ENCODE data around the gene IFT74.

Gene IFT74

DNA sequence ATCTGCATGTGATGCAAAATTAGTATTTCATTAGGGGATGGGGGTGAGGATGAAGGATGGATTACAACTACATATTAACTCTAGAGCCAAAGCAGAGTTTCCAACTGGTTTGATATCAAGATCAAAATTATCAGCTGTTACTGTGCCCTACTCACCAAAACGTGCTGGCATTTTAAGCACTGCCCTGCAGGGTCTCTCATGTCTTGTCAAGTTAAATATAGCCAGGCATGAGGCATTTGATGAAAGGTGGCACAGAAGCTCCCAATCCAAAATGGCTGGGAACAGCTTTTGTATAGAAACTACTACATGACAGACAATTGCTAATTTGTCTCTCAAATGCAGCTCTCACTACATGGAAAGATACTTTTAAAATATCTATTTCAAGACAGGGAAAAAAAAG lies 36.5 kb upstream of the IFT74 start:
- no peak overlapping the region for H3K27ac ChIP-seq (ENCODE audit: extremely low read depth, low read depth, low read length)
- CTCF ChIA-PET, result no interaction called here
- peaks cover 26 to 90% of the 10 kb centered on the region in 2 experiments for H3K36me3 ChIP-seq (ENCODE audit: control insufficient read depth in 2 of 2, insufficient read depth in 1 of 2, low read length in 2 of 2)
- no peak for TF ChIP-seq ZNF426 (tag by site-specific recombination; IDR thresholded peaks at IDR 0.05)
- TF ChIP-seq ZNF654 (tag by site-specific recombination; IDR thresholded peaks at IDR 0.05; ENCODE audit: low read depth), result no peak
- TF ChIP-seq ZNF10 (tag by site-specific recombination; IDR thresholded peaks at IDR 0.05), result no peak
- no peak for TF ChIP-seq ZNF704 (tag by site-specific recombination; IDR thresholded peaks at IDR 0.05)
- TF ChIP-seq ZNF544 (tag by site-specific recombination; IDR thresholded peaks at IDR 0.05), result no peak
- H3K9me3 ChIP-seq (ENCODE audit: control insufficient read depth, insufficient read depth, low read depth, low read length), result no peaks in the 10 kb centered on the region
- H3K4me3 ChIP-seq (ENCODE audit: low read depth, low read length), result no peak overlapping the region
- H3K4me1 ChIP-seq (ENCODE audit: control insufficient read depth, insufficient read depth, low read length), result no peaks in the 10 kb centered on the region
- POLR2A ChIA-PET, result interaction anchor here (1.2 kb wide), 1 partner anchor 36 kb away, joined by 3 read pairs; no protein-coding TSS in a partner anchor

GRCh38 chr9:26925609-26926008 lies 30.6 kb upstream of the IFT74 start:
- POLR2A ChIA-PET, result no interaction called here
- H3K9me3 ChIP-seq (ENCODE audit: control insufficient read depth, insufficient read depth, low read depth, low read length), result no peaks in the 10 kb centered on the region
- CTCF ChIA-PET, result interaction anchor here (0.5 kb wide), 1 partner anchor 340 kb away, joined by 3 read pairs; no protein-coding TSS in a partner anchor
- H3K4me3 ChIP-seq (ENCODE audit: low read depth, low read length), result no peak overlapping the region
- no peak overlapping the region for H3K27ac ChIP-seq (ENCODE audit: extremely low read depth, low read depth, low read length)
- no peaks in the 10 kb centered on the region for H3K4me1 ChIP-seq (ENCODE audit: control insufficient read depth, insufficient read depth, low read length)
- peaks cover 42 to 77% of the 10 kb centered on the region in 2 experiments for H3K36me3 ChIP-seq (ENCODE audit: control insufficient read depth in 2 of 2, insufficient read depth in 1 of 2, low read length in 2 of 2)
- TF ChIP-seq ZBTB17 (tag by site-specific recombination; IDR thresholded peaks at IDR 0.05) (no peak), ZNF350 (tag by site-specific recombination; IDR thresholded peaks at IDR 0.05) (no peak), ZNF510 (tag by site-specific recombination; IDR thresholded peaks at IDR 0.05; ENCODE audit: insufficient replicate concordance) (no peak)

DNA sequence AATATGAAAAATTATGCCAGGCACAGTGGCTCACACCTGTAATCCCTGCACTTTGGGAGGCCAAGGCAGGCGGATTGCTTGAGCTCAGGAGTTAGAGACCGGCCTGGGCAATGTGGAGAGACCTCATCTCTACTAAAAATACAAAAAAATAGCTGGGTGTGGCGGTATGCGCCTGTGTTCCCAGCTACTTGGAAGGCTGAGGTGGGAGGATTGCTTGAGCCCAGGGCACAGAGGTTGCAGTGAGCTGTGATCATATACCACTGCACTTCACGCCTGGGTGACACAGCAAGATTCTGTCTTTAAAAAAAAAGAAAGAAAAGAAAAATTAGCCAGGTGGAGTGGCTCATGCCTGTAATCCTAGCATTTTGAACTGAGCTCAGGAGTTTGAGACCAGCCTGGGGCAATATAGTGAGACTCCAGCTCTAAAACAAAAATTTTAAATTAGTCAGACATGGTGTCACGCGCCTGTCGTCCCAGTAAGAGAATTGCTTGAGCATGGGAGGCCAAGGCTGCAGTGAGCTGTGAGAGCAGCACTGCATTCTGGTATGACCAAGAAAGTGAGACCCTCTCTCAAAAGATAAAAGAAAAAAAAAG lies 27.2 kb upstream of the IFT74 start:
- Histone ChIP-seq H3K4me3 (ENCODE audit: low read depth, low read length) (no peak overlapping the region), H3K4me1 (ENCODE audit: control insufficient read depth, insufficient read depth, low read length) (no peaks in the 10 kb centered on the region), H3K27ac (ENCODE audit: extremely low read depth, low read depth, low read length) (no peak overlapping the region), H3K9me3 (ENCODE audit: control insufficient read depth, insufficient read depth, low read depth, low read length) (no peaks in the 10 kb centered on the region), H3K36me3 (ENCODE audit: control insufficient read depth in 2 of 2, insufficient read depth in 1 of 2, low read length in 2 of 2) (peaks cover 27 to 55% of the 10 kb centered on the region in 2 experiments)
- POLR2A ChIA-PET, result interaction anchor here (0.9 kb wide), 1 partner anchor 18 kb away, joined by 3 read pairs; the partner anchor contains the start of gene PLAA
- TF ChIP-seq ZNF791 (tag by site-specific recombination; IDR thresholded peaks at IDR 0.05) (no peak), CTCF (tag by site-specific recombination; IDR thresholded peaks at IDR 0.05) (no peak), ZNF830 (tag by site-specific recombination; IDR thresholded peaks at IDR 0.05; ENCODE audit: low read depth) (no peak), ZNF16 (tag by site-specific recombination; IDR thresholded peaks at IDR 0.05; ENCODE audit: low read depth) (no peak), WT1 (tag by site-specific recombination; IDR thresholded peaks at IDR 0.05) (no peak), MEIS1 (CRISPR knock-in tag; IDR thresholded peaks at IDR 0.05; ENCODE audit: borderline replicate concordance) (no peak), ZNF555 (tag by site-specific recombination; conservative IDR thresholded peaks at IDR 0.05) (no peak), FEZF1 (tag by site-specific recombination; IDR thresholded peaks at IDR 0.05) (no peak), ZNF571 (tag by site-specific recombination; IDR thresholded peaks at IDR 0.05) (no peak), ZNF350 (tag by site-specific recombination; IDR thresholded peaks at IDR 0.05) (no peak), ZBTB17 (tag by site-specific recombination; IDR thresholded peaks at IDR 0.05) (no peak), SP7 (tag by site-specific recombination; IDR thresholded peaks at IDR 0.05) (no peak), GFI1B (tag by site-specific recombination; IDR thresholded peaks at IDR 0.05) (no peak), ZNF354C (tag by site-specific recombination; IDR thresholded peaks at IDR 0.05; ENCODE audit: borderline replicate concordance, low read depth) (no peak), HOXC10 (CRISPR knock-in tag; IDR thresholded peaks at IDR 0.05) (no peak), ZNF2 (tag by site-specific recombination; IDR thresholded peaks at IDR 0.05) (no peak)
- TF ChIP-seq, protein P1, sequence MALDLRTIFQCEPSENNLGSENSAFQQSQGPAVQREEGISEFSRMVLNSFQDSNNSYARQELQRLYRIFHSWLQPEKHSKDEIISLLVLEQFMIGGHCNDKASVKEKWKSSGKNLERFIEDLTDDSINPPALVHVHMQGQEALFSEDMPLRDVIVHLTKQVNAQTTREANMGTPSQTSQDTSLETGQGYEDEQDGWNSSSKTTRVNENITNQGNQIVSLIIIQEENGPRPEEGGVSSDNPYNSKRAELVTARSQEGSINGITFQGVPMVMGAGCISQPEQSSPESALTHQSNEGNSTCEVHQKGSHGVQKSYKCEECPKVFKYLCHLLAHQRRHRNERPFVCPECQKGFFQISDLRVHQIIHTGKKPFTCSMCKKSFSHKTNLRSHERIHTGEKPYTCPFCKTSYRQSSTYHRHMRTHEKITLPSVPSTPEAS (tag by site-specific recombination; IDR thresholded peaks at IDR 0.05), result no peak
- TF ChIP-seq, protein P2, sequence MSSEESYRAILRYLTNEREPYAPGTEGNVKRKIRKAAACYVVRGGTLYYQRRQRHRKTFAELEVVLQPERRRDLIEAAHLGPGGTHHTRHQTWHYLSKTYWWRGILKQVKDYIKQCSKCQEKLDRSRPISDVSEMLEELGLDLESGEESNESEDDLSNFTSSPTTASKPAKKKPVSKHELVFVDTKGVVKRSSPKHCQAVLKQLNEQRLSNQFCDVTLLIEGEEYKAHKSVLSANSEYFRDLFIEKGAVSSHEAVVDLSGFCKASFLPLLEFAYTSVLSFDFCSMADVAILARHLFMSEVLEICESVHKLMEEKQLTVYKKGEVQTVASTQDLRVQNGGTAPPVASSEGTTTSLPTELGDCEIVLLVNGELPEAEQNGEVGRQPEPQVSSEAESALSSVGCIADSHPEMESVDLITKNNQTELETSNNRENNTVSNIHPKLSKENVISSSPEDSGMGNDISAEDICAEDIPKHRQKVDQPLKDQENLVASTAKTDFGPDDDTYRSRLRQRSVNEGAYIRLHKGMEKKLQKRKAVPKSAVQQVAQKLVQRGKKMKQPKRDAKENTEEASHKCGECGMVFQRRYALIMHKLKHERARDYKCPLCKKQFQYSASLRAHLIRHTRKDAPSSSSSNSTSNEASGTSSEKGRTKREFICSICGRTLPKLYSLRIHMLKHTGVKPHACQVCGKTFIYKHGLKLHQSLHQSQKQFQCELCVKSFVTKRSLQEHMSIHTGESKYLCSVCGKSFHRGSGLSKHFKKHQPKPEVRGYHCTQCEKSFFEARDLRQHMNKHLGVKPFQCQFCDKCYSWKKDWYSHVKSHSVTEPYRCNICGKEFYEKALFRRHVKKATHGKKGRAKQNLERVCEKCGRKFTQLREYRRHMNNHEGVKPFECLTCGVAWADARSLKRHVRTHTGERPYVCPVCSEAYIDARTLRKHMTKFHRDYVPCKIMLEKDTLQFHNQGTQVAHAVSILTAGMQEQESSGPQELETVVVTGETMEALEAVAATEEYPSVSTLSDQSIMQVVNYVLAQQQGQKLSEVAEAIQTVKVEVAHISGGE (tag by site-specific recombination; conservative IDR thresholded peaks at IDR 0.05; ENCODE audit: low read depth), result no peak
- CTCF ChIA-PET, result no interaction called here

Measured in HEK293 (cell line).